T-cell (primary cell): ENCODE measurements around the gene CDK5RAP3. TPM values are rescaled to one million over a fixed set of nuclear protein-coding genes. Genes with fewer than 3 reads are reported as not detected.
"Not testable (repeated sequence)": the region's sequence is repeated elsewhere in the genome, so short reads cannot be mapped to it uniquely, and the experiment has no call there.

Source experiments
- ATAC-seq, 4 experiments: fragments of 200-7000 bp in 3 of 4; fragments of 150-1000 bp in 1 of 4; cut with Tn5 transposase; replicated peaks in 1 of 4; 1 replicate in 3 of 4; 2 replicates in 1 of 4; pipeline ENCODE4 v1.10.0; 2021; ENCODE audit warnings: moderate library complexity in 3 of 4, mild to moderate bottlenecking in 2 of 4, moderate number of reproducible peaks in 1 of 4
- CTCF ChIA-PET, 2 donors: fragments of 300-600 bp; sonication (Branson Sonifier 250); formaldehyde crosslinking; loops; one replicate each; lab custom pipeline; 2022; ENCODE audit warnings: antibody characterized with exemption in 2 of 2; lab: Charles Lee
- POLR2A ChIA-PET, 2 donors: fragments of 300-600 bp; sonication (Branson Sonifier 250); formaldehyde crosslinking; loops; one replicate each; lab custom pipeline; 2022; ENCODE audit warnings: antibody characterized with exemption in 2 of 2; lab: Charles Lee
- DNase-seq, 35 experiments: peaks; one replicate each; pipeline versions ENCODE4 v3.0.0 to v3.0.0-alpha.2; 2013 to 2023
- H3K27ac ChIP-seq: one replicate; pipeline ENCODE4 v1.5.1; 2013; ENCODE audit warnings: low read length
- H3K27me3 ChIP-seq, 2 experiments: replicated peaks in 1 of 2; 1 replicate in 1 of 2; 2 replicates in 1 of 2; pipeline versions ENCODE4 v1.6.1 to v1.7.0; 2013; ENCODE audit warnings: low read length in 1 of 2, mixed read lengths in 1 of 2; ENCODE audit not compliant: control insufficient read depth in 2 of 2, insufficient read depth in 2 of 2; ENCODE audit errors: extremely low read depth in 1 of 2
- H3K36me3 ChIP-seq, 2 donors: 1 replicate in 1 of 2; 2 replicates in 1 of 2; pipeline versions ENCODE4 v1.6.1 to v1.7.0; 2013; ENCODE audit warnings: low read length in 1 of 2; ENCODE audit not compliant: control insufficient read depth in 2 of 2, insufficient read depth in 1 of 2; ENCODE audit errors: extremely low read depth in 1 of 2
- H3K4me1 ChIP-seq, 2 experiments: 1 replicate in 1 of 2; 2 replicates in 1 of 2; pipeline versions ENCODE4 v1.6.1 to v1.7.0; 2013; ENCODE audit warnings: low read length in 2 of 2, mixed read lengths in 1 of 2; ENCODE audit not compliant: insufficient read depth in 2 of 2, control insufficient read depth in 1 of 2; ENCODE audit errors: extremely low read depth in 1 of 2
- H3K4me3 ChIP-seq, 2 donors: 1 replicate in 1 of 2; 2 replicates in 1 of 2; pipeline versions ENCODE4 v1.5.1 to v1.7.0; 2013; ENCODE audit warnings: mild to moderate bottlenecking in 2 of 2, low read length in 1 of 2, moderate library complexity in 1 of 2; ENCODE audit not compliant: control insufficient read depth in 1 of 2; ENCODE audit errors: extremely low read depth in 1 of 2
- H3K9me3 ChIP-seq: 2 replicates; pipeline ENCODE4 v1.7.0; 2013
- H3K27ac Mint-ChIP-seq, 2 donors: one replicate each; pipeline ENCODE4 v1.8.0; 2020 to 2021; ENCODE audit warnings: mild to moderate bottlenecking in 2 of 2, mixed read lengths in 2 of 2
- H3K27me3 Mint-ChIP-seq, 2 donors: one replicate each; pipeline ENCODE4 v1.8.0; 2021 to 2022; ENCODE audit warnings: mixed read lengths in 2 of 2
- H3K36me3 Mint-ChIP-seq: one replicate; pipeline ENCODE4 v1.8.0; 2021; ENCODE audit warnings: mixed read lengths
- H3K4me1 Mint-ChIP-seq, 3 donors: one replicate each; pipeline ENCODE4 v1.8.0; 2020 to 2022; ENCODE audit warnings: mixed read lengths in 3 of 3, mild to moderate bottlenecking in 1 of 3
- H3K4me3 Mint-ChIP-seq, 3 donors: one replicate each; pipeline ENCODE4 v1.8.0; 2020 to 2022; ENCODE audit warnings: mild to moderate bottlenecking in 3 of 3, mixed read lengths in 3 of 3, moderate library complexity in 3 of 3
- H3K9me3 Mint-ChIP-seq, 3 donors: one replicate each; pipeline ENCODE4 v1.8.0; 2020 to 2022; ENCODE audit warnings: mixed read lengths in 3 of 3
- WGBS: methylation state at CpG from one replicate; pipeline ENCODE4 v1.1.5; 2013; ENCODE audit warnings: missing lambda C conversion rate; ENCODE audit not compliant: insufficient coverage; 5-methylcytosine and 5-hydroxymethylcytosine counted together
- total RNA-seq, 35 experiments: library from RNA in 6 of 35; stranded (reverse) in 6 of 35; fragments of 120-200 nt in 1 of 35; gene quantifications; one replicate each; pipeline versions ENCODE4 v1.2.1 to v1.2.4 and lab custom pipeline; 2013 to 2026

Gene CDK5RAP3
- total RNA-seq, 5 donors from 2014 or later (not counting 1 experiment from before 2014, with no cell fraction given): 247 to 349 (median 318) TPM

GRCh38 chr17:47929218-47930000 is 41.5 kb upstream of the CDK5RAP3 start:
- H3K27ac Mint-ChIP-seq: no peak overlapping the region
- no peaks in the 10 kb centered on the region for H3K9me3 ChIP-seq

GRCh38 chr17:47931848-47932247 is 39.1 kb upstream of the CDK5RAP3 start:
- no peaks in the 10 kb centered on the region for H3K9me3 Mint-ChIP-seq
- H3K27me3 Mint-ChIP-seq: no peaks in the 10 kb centered on the region
- H3K36me3 ChIP-seq: peaks cover 4 to 32% of the 10 kb centered on the region in 2 donors
- H3K27me3 ChIP-seq: peaks cover 0 to 4% of the 10 kb centered on the region in 2 experiments
- peak overlapping the region; percentile 36 to 50 for H3K27ac Mint-ChIP-seq
- no peak overlapping the region for H3K4me3 Mint-ChIP-seq
- H3K27ac ChIP-seq: no peak overlapping the region
- DNase-seq (no peak), ATAC-seq (no peak)
- H3K4me1 Mint-ChIP-seq: no peaks in the 10 kb centered on the region
- no peak overlapping the region for H3K4me3 ChIP-seq
- peaks cover 17% of the 10 kb centered on the region for H3K36me3 Mint-ChIP-seq
- no peaks in the 10 kb centered on the region for H3K9me3 ChIP-seq
- H3K4me1 ChIP-seq: no peaks in the 10 kb centered on the region
- 86% methylated on average over 1 of the region's 4 CpGs for WGBS
- CTCF ChIA-PET: interaction anchor here in 1 of 2 donors (0.7 to 1.2 kb wide), 2 partner anchors 10 to 13 kb away, joined by 3 read pairs; partner anchors contain the start of gene PNPO
- POLR2A ChIA-PET: no interaction called here

More at GRCh38 chr17:47929218-47930000, 41.5 kb upstream of the CDK5RAP3 start:
- no peak overlapping the region for H3K4me3 Mint-ChIP-seq
- no peaks in the 10 kb centered on the region for H3K27me3 Mint-ChIP-seq
- no peaks in the 10 kb centered on the region for H3K4me1 Mint-ChIP-seq
- ATAC-seq (no peak), DNase-seq (no peak)
- H3K4me1 ChIP-seq: no peaks in the 10 kb centered on the region
- H3K36me3 Mint-ChIP-seq: peaks cover 28% of the 10 kb centered on the region
- CTCF ChIA-PET: no interaction called here
- POLR2A ChIA-PET: no interaction called here
- H3K4me3 ChIP-seq: no peak overlapping the region
- 94% methylated on average over 8 of the region's 10 CpGs for WGBS
- H3K9me3 Mint-ChIP-seq: no peaks in the 10 kb centered on the region
- H3K36me3 ChIP-seq: peaks cover 4 to 56% of the 10 kb centered on the region in 2 donors
- no peaks in the 10 kb centered on the region for H3K27me3 ChIP-seq
- H3K27ac ChIP-seq: no peak overlapping the region

GRCh38 chr17:47934856-47935255 is 36.1 kb upstream of the CDK5RAP3 start:
- Histone ChIP-seq H3K27me3 (peaks cover 0 to 4% of the 10 kb centered on the region in 2 experiments), H3K9me3 (no peaks in the 10 kb centered on the region), H3K36me3 (peaks cover 0 to 8% of the 10 kb centered on the region in 2 donors), H3K4me1 (no peaks in the 10 kb centered on the region), H3K27ac (no peak overlapping the region), H3K4me3 (no peak overlapping the region)
- ATAC-seq (no peak), DNase-seq (no peak)
- no peaks in the 10 kb centered on the region for H3K4me1 Mint-ChIP-seq
- H3K9me3 Mint-ChIP-seq: no peaks in the 10 kb centered on the region
- no peaks in the 10 kb centered on the region for H3K36me3 Mint-ChIP-seq
- ChIA-PET POLR2A (no interaction called here), CTCF (no interaction called here)
- H3K27me3 Mint-ChIP-seq: no peaks in the 10 kb centered on the region
- no peak overlapping the region for H3K27ac Mint-ChIP-seq
- H3K4me3 Mint-ChIP-seq: no peak overlapping the region
- WGBS: 100% methylated on average over 1 of the region's 1 CpG

GRCh38 chr17:47935468-47935867 is 35.4 kb upstream of the CDK5RAP3 start:
- DNase-seq, H3K27me3 ChIP-seq, H3K9me3 Mint-ChIP-seq, H3K4me1 ChIP-seq, H3K27ac Mint-ChIP-seq, H3K4me3 ChIP-seq, H3K27ac ChIP-seq, H3K36me3 ChIP-seq, H3K4me1 Mint-ChIP-seq, H3K9me3 ChIP-seq, H3K36me3 Mint-ChIP-seq, H3K27me3 Mint-ChIP-seq, ATAC-seq, POLR2A ChIA-PET, H3K4me3 Mint-ChIP-seq: not testable (repeated sequence)
- 100% methylated on average over 1 of the region's 3 CpGs for WGBS
- CTCF ChIA-PET: interaction anchor here in 1 of 2 donors (0.5 kb wide), 1 partner anchor 876 kb away, joined by 4 read pairs; no protein-coding TSS in a partner anchor

GRCh38 chr17:47935961-47936360 is 35.0 kb upstream of the CDK5RAP3 start:
- Histone ChIP-seq H3K27me3 (peaks cover 0 to 4% of the 10 kb centered on the region in 2 experiments), H3K27ac (no peak overlapping the region), H3K9me3 (no peaks in the 10 kb centered on the region), H3K4me3 (no peak overlapping the region), H3K36me3 (no peaks in the 10 kb centered on the region), H3K4me1 (peaks cover 0 to 4% of the 10 kb centered on the region in 2 experiments)
- no peaks in the 10 kb centered on the region for H3K9me3 Mint-ChIP-seq
- POLR2A ChIA-PET: interaction anchor here (0.5 to 0.7 kb wide), 2 partner anchors 11 to 228 kb away, joined by 3 read pairs; no protein-coding TSS in a partner anchor
- H3K36me3 Mint-ChIP-seq: no peaks in the 10 kb centered on the region
- no peak for DNase-seq
- CTCF ChIA-PET: interaction anchor here (0.5 to 1.2 kb wide), 2 partner anchors 11 to 875 kb away, joined by 3 to 4 read pairs; no protein-coding TSS in a partner anchor
- 84% methylated on average over 4 of the region's 5 CpGs for WGBS
- no peak overlapping the region for H3K4me3 Mint-ChIP-seq
- no peak overlapping the region for H3K27ac Mint-ChIP-seq
- H3K27me3 Mint-ChIP-seq: no peaks in the 10 kb centered on the region
- ATAC-seq: no peak
- H3K4me1 Mint-ChIP-seq: peaks cover 4 to 6% (median 5%) of the 10 kb centered on the region in 3 donors

GRCh38 chr17:47937941-47938340 is 33.0 kb upstream of the CDK5RAP3 start:
- DNase-seq (no peak), ATAC-seq (no peak)
- ChIA-PET CTCF (interaction anchor here in 1 of 2 donors (0.8 kb wide), 1 partner anchor 9 kb away, joined by 3 read pairs; no protein-coding TSS in a partner anchor), POLR2A (no interaction called here)
- no peak overlapping the region for H3K4me3 Mint-ChIP-seq
- Histone ChIP-seq H3K4me1 (peaks cover 5 to 20% of the 10 kb centered on the region in 2 experiments), H3K36me3 (no peaks in the 10 kb centered on the region), H3K9me3 (no peaks in the 10 kb centered on the region), H3K4me3 (no peak overlapping the region), H3K27ac (no peak overlapping the region), H3K27me3 (peaks cover 0 to 4% of the 10 kb centered on the region in 2 experiments)
- WGBS: 63% methylated on average over 2 of the region's 5 CpGs
- H3K4me1 Mint-ChIP-seq: peaks cover 17 to 24% (median 18%) of the 10 kb centered on the region in 3 donors
- H3K27ac Mint-ChIP-seq: no peak overlapping the region
- no peaks in the 10 kb centered on the region for H3K9me3 Mint-ChIP-seq
- H3K36me3 Mint-ChIP-seq: no peaks in the 10 kb centered on the region
- H3K27me3 Mint-ChIP-seq: no peaks in the 10 kb centered on the region
